AG09309 (cell line): ENCODE data around the gene CNIH3.
"Not testable (repeated sequence)": the region's sequence is repeated elsewhere in the genome, so short reads cannot be mapped to it uniquely, and the experiment has no call there.

Experiments used
- DNase-seq: peaks from one replicate; pipeline ENCODE4 v3.0.0-alpha.2; 2010; ENCODE audit warnings: low read depth
- H3K4me3 ChIP-seq: 2 replicates; pipeline ENCODE4 v1.5.1; 2011; ENCODE audit warnings: mild to moderate bottlenecking, low read depth, low read length, moderate library complexity; ENCODE audit not compliant: control insufficient read depth
- TF ChIP-seq, protein P1 (sequence below): IDR thresholded peaks from 2 replicates; pipeline ENCODE4 v1.5.1; 2011; ENCODE audit warnings: mild to moderate bottlenecking, low read depth, low read length, inconsistent platforms; ENCODE audit not compliant: insufficient read depth, control insufficient read depth; ENCODE audit errors: missing control alignments

Gene CNIH3

DNA sequence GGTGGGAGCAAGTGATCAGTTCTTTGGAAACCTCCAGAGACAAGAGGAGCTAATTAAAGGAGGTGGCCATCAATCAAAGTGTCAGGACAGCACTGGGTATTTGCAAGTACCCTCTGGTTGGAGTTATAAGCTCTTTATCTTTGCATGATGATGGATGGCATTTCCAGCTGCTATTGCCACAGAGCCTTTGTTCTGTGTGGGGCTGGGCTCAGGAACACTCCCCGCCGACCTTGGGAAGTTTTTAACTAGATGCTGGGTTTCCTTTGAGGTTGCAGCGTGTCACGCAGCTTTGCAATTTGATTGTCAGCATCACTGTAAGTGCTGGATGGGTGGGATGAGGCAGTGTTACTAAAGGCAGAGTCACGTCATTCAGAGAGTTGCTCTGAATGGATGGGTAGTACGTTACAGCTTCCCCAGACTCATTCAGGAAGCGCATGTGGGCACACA, 68.9 kb downstream of the CNIH3 start:
- no peak for DNase-seq
- TF ChIP-seq, protein P1, sequence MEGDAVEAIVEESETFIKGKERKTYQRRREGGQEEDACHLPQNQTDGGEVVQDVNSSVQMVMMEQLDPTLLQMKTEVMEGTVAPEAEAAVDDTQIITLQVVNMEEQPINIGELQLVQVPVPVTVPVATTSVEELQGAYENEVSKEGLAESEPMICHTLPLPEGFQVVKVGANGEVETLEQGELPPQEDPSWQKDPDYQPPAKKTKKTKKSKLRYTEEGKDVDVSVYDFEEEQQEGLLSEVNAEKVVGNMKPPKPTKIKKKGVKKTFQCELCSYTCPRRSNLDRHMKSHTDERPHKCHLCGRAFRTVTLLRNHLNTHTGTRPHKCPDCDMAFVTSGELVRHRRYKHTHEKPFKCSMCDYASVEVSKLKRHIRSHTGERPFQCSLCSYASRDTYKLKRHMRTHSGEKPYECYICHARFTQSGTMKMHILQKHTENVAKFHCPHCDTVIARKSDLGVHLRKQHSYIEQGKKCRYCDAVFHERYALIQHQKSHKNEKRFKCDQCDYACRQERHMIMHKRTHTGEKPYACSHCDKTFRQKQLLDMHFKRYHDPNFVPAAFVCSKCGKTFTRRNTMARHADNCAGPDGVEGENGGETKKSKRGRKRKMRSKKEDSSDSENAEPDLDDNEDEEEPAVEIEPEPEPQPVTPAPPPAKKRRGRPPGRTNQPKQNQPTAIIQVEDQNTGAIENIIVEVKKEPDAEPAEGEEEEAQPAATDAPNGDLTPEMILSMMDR: no peak
- no peak overlapping the region for H3K4me3 ChIP-seq

DNA sequence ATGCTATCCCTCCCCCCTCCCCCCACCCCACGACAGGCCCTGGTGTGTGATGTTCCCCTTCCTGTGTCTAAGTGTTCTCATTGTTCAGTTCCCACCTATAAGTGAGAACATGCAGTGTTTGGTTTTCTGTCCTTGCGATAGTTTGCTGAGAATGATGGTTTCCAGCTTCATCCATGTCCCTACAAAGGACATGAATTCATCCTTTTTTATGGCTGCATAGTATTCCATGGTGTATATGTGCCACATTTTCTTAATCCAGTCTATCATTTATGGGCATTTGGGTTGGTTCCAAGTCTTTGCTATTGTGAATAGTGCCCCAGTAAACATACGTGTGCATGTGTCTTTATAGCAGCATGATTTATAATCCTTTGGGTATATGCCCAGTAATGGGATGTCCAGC, 70.0 kb downstream of the CNIH3 start:
- not testable (repeated sequence) for H3K4me3 ChIP-seq, DNase-seq

DNA sequence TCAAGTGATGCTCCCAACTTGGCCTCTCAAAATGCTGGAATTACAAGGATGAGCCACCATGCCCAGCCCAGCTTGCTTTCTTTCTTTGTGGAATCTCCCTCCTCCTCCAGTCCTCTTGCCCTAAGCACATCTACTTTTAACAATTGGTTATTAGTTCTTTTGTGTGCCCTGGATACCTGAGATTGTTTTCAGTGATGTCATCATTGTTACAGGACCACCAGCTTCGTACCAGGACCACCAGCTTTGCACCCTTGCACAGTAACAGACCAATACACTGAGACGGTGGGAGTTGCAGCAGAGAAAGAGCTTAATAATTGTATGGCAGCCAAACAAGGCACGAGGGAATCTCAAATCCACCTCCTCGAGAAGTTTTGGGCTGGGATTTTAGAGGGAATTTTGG, 71.3 kb downstream of the CNIH3 start:
- TF ChIP-seq, protein P1: no peak
- H3K4me3 ChIP-seq: no peak overlapping the region
- no peak for DNase-seq

- TF ChIP-seq, protein P1: no peak
- DNase-seq: no peak
- H3K4me3 ChIP-seq: no peak overlapping the region
These were observed 73.3 kb downstream of the CNIH3 start for GRCh38 chr1:224689374-224689773.

DNA sequence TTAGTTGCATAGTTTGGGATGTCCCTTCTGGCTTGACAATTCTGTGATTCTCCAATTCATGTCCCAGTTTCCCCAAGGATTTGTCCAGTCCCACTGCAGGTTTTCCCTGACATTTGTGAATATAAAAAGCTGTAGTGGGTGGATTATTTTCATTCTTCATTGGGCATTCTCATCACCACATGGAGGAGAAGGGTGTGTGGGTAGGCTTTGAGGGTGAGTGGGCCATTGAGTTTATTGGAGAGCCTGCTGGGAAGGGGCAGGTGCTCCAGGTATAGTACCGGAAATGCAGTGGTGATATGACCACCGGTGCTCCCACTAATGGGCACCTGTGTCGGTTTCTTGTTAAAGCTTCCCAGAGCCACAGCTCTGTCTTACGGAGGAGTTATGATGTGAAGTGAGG, 74.5 kb downstream of the CNIH3 start:
- no peak for DNase-seq
- TF ChIP-seq, protein P1: no peak
- H3K4me3 ChIP-seq: no peak overlapping the region

DNA sequence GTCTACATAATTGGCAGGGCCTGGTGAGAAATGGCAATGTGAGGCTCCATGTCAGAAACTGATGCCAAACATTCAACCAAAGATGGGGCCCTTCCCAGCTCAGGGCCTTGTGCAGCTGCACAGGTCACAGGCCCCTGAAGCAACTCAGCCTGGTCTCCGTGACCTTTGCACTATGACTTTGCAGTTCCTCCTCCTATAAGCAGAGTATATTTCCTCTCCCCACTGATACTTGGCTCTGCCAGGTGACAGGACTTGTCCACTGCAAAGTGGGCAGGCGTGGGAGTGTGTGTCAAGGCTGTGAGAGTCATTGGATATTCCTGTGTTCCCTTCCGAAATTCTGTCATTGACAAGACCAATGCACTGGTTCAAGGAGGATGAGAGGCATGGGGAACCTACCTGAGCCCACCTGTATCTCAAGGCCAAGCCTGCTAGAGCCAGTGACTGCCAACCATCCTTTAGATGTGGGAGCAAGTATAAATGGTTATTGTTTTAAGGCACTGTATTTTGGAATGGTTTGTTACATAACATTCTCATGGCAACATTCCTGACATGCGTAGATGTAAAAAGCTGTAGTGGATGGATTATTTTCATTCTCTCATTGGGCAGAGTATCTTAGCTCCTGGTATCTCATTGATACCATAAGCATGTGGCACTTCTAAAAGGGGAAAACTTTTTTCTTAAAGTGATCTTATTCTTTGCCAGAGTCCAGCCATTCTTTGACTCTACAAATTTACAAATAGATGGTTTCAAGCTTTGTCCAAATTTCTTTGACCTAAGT, 75.2 kb downstream of the CNIH3 start:
- H3K4me3 ChIP-seq: no peak overlapping the region
- TF ChIP-seq, protein P1: no peak
- DNase-seq: no peak

DNA sequence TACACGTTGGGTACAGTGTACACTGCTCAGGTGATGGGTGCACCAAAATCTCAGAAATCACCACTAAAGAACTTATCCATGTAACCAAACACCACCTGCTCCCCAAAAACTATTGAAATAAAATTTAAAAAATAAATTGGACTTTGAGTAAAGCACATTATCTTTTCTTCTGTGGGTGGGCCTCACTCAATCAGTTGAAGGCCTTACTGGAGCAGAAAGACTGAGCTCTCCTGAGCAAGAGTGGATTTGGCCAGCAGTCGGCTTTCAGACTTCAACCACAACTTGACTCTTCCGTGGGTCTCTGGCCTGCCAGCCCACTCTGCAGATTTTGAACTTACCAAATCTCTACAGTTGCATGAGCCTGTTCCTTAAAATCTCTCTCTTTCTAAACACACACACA, 78.9 kb downstream of the CNIH3 start:
- DNase-seq: no peak
- TF ChIP-seq, protein P1: no peak
- H3K4me3 ChIP-seq: no peak overlapping the region
